NCI-H2227 (cell line): ENCODE measurements around the gene ECEL1.
"Not testable (repeated sequence)": the region's sequence is repeated elsewhere in the genome, so short reads cannot be mapped to it uniquely, and the experiment has no call there.

Experiments used
- DNase-seq: peaks from one replicate; lab custom pipeline; 2025; ENCODE audit not compliant: unreplicated experiment; lab: John Stamatoyannopoulos, UW

ECEL1 gene, protein sequence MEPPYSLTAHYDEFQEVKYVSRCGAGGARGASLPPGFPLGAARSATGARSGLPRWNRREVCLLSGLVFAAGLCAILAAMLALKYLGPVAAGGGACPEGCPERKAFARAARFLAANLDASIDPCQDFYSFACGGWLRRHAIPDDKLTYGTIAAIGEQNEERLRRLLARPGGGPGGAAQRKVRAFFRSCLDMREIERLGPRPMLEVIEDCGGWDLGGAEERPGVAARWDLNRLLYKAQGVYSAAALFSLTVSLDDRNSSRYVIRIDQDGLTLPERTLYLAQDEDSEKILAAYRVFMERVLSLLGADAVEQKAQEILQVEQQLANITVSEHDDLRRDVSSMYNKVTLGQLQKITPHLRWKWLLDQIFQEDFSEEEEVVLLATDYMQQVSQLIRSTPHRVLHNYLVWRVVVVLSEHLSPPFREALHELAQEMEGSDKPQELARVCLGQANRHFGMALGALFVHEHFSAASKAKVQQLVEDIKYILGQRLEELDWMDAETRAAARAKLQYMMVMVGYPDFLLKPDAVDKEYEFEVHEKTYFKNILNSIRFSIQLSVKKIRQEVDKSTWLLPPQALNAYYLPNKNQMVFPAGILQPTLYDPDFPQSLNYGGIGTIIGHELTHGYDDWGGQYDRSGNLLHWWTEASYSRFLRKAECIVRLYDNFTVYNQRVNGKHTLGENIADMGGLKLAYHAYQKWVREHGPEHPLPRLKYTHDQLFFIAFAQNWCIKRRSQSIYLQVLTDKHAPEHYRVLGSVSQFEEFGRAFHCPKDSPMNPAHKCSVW

DNA sequence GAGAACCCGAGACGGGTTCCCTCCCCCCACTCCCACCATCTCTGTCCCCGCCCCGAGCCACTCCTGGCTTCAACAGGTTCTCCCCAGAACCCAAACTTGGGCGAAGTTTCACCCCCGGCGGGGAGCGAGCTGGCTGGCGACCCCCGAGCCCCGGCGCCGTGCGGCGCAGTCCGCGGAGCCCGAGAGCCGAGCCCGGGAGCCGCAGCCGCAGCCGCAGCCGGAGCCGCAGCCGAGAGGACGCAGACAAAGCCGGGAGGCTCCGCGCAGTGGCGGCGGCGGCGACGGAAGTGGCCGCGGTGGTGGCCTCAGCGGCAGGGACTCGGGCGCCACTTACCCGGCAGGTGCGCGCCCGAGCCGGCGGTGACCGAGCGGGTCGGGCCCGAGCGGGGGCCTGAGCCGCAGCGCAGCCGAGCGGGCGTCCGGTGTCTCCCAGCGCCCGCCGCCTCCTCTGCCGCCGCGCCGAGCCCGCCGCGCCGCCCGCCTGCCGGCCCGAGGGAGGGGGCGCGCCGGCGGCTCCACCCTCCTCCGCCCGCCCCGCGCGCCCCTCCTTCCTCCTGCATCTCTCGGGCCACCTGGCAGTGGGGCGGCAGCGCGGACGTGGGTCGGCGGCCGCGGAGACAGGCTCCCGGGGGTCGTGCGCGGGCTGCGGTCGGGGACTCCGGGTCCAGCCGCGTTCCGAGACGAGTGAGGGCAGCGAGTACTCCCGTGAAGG lies at the start of gene ECEL1:
ECEL1 (minus strand) TSS at position 450 of the 712 bp plus-strand sequence. CDS start 1,181 bp downstream, outside the sequence.
- peak; percentile 54 for DNase-seq

DNA sequence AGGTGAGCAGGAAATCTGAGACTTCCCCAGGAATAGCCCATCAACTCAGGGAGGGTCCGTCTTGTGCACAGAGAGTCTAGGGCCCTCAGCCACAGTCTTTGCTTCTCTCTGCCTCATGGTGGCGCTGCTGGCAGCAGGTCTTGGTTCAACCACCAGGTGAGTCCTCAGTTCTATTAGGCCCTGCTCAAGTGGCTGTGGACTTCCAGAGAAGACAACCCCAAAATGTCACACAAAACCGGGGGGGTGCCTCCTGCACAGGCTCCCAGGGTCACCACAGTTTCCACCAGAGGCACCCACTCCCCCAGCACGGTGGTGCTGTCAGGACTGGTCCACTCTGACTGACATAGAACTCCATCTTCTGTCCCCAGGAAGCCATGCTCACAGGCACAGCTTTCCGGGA lies 49.4 kb upstream of the ECEL1 start:
- no peak for DNase-seq

DNA sequence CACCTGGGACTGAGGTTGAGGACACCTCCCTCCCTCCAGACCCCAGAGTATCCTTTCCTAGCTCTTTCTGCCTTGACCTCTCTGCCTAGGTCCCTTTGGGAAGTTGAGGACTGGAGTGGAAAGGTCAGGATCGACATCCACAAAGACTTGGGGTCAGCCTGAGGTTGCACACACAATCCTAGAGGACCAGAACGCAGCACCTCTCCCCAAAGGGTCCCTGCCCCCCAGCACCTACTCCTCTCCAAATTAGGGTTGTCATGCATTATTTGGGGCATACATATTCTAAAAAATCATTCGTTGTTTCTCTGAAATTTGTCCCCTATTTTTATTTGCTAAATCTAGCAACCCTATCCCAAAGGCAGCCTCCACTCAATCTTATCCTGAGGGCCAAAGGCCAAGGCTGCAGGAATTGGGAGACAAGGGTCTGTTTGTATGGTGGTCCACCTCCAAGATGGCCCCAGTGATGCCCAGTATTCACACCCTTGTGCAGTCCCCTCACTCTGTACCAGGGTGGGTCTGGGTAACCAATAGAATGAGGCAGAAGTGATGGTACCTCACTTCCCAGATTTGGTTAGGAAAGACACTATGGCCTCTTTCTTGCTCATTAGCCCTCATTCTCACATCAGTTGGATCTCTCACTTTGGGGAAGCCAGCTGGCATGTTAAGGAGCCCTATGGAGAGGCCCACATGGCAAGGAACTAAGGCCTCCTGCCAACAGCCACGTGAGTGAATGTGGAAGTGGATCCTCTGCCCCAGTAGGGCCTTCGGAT lies 48.3 kb upstream of the ECEL1 start:
- no peak for DNase-seq

DNA sequence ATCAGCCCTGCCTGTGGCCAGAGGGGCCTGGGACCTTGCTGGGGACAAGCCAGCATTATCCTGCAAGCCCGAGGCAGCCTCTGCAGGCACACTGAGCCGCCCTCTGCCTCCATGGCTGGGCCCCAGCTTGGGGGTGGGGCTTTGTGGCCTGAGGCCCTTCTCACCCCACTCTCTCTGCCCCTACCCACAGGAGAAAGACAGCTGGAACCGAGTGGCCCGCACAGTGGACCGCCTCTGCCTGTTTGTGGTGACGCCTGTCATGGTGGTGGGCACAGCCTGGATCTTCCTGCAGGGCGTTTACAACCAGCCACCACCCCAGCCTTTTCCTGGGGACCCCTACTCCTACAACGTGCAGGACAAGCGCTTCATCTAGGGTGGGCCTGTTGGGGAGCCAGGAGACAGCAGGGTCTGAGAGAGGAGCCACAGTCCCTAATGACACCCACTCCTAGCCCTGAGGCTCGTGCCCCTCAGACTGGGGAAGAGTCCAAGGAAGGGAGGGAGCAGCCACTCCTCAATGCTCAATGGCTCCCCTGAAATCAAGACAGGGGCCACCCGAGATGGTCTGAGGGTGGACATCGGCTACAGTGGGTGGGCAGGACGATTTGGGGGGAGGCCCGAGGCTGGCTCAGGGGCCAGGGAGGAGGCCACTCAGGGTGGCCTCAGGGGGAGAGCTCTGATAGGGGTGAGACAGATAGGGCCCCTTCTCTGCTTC lies 47.5 kb upstream of the ECEL1 start:
- no peak for DNase-seq

DNA sequence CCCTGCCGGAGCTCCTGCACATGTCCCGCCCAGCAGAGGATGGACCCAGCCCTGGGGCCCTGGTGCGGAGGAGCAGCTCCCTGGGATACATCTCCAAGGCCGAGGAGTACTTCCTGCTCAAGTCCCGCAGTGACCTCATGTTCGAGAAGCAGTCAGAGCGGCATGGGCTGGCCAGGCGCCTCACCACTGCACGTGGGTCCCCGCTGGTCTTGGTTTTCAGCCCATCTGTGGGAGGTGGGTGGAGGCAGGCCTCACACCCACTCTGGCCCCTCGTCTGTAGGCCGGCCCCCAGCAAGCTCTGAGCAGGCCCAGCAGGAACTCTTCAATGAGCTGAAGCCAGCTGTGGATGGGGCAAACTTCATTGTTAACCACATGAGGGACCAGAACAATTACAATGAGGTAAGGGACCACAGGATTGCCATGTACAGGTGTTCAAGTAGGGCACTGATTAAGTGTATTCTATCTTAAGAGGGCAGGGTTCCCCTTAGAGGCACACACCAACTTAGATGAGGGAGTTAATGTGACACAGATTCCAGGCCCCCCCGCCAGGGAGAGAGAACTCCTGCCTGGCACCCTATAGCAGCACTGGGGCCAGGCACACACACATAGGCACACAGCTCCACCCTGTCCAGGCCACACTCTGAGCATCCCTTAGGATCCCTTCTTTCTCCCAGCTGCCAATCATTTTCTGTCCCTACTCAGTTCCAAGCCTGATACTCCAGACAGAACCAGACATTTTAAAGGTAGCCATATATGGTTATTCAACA lies 46.5 kb upstream of the ECEL1 start:
- DNase-seq = no peak

DNA sequence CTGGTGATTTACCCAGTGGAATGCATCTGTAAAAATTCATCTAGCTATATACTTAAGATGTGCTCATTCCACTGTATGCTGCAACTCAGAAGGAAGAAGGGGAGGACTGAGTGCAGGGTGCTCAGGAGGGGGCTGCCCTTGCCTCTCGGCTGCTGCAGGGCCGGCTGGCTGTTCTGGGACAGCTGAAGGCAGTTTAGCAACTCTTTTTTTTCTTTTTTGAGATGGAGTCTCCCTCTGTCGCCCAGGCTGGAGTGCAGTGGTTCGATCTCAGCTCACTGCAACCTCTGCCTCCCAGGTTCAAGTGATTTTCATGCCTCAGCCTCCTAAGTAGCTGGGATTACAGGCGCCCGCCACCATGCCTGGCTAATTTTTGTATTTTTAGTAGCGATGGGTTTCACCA lies 45.2 kb upstream of the ECEL1 start:
- DNase-seq = not testable (repeated sequence)

DNA sequence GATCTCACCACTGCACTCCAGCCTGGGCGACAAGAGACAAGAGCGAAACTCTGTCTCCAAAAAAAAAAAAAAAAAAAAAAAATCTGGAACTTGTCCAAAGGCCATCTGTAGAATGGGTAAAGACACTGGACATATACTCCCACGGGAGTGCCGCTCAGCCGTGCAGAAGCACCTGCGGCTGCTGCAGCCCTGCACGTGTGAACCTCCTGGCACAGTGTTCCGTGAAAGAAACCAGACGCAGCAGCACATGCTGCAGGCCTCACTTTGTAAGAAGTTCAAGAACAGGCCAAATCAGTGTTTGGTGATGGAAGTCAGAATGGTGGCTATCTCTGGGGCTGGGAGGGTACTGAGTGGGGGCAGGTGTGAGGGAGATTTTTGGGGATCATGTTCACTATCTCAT lies 44.8 kb upstream of the ECEL1 start:
- no peak for DNase-seq

DNA sequence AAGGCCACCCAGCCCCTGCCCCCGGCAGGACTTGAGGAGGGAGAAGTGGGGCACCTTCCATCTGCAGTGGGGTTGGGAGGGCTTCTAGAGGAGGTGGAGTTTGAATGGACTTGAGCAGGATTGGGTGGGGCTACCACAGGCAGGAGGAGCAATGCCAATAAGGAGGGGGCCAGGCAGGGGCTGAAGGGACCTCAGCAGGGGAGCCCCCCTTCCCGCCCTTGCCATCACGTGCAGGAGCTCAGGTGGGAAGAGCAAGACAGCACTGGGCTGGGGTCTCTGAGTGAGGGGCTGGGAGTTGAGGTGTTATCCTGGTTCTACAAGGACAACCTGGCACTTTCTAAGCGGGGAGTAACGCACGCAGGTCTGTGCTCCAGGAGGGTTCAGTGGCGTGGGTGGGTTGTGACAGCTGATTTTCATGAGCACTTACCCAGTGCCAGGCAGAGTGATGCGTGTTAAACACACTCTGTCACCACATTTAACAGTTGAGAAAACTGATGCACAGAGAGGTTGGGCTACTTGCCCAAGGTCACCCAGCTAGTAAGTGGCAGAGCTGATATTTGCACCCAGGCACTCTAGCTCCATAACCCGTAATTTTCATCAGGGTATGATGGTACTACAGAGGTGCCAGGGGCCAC lies 43.1 kb upstream of the ECEL1 start:
- no peak for DNase-seq

DNA sequence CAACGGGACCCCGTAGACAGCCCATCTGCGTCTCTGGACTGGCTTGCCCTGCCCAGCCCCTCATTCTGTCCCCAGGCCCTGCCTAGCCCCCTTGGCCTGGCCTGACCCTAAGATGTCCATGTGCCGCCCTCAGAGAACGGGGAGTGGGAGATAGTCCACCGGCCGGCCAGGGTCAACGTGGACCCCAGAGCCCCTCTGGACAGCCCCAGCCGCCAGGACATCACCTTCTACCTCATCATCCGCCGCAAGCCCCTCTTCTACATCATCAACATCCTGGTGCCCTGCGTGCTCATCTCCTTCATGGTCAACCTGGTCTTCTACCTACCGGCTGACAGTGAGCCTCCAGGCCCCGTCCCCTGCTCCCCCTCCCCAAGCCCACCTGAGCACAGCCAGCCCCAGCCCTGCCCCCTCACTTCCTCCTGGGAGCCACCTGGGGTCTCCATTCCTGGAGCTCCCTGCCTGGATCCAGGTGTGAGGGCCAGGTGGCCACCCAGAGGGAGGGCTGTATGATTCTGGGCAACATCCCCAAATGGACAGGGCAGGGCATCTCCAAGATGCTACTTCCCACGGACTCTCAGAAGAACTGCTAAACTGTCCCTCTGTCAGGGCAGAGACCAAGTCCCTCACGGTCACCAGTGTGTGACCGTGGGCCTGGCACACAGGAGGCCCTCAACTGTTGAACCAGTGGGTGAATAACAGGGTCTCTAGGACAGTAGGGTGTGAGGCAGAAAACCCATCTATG lies 42.3 kb upstream of the ECEL1 start:
- DNase-seq = no peak

DNA sequence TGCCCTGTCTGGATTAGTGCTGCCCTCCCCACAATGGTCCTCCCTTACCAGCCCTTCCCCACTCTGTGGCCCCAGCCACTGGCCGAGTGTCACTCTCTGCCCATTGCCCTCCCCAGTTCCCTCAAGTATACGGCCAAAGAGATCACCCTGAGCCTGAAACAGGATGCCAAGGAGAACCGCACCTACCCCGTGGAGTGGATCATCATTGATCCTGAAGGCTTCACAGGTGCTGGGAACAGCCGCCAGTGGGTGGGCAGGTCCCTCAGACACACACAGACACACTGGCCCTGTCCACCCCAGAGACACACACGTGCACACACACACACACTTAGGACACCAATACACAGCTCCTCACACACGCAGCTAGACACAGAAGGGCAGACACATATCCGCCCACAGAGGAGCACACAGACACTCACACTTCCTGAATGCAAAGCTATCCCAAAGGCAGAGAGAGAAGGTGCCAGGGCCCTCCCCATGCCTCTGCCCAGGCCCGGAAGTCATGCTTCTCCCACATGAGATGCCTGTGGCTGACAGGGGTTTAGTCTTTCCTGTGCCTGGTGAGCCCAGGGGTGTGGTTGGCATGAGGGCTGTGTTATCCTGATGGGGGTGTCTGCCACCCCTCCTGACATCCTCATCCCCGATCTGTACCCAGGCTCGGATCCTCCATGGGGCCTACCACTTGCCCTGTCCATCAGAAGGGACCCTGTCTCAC lies 41.3 kb upstream of the ECEL1 start:
- no peak for DNase-seq

DNA sequence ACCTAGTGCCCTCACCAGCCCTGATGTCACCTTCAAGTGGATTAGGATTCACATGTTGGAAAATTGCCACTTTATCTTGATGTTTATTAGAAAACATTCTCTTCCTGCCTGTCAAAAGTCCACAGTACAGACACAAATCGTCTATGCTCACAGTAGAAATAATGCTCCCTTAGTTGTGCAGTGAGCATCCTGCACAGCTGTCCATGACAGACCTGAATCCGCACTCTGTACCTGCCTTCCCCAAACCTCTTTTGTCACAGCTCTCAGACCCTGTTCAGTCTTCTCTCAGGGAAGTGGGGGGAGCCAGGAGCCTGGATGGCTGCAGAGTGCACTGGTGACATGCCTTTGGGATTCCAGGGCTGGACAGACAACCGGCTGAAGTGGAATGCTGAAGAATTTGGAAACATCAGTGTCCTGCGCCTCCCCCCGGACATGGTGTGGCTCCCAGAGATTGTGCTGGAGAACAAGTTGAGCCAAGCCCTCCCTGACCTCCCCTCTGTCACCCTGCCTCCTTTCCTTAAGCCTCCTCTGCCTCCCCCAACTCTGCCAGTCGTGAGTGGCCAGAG lies 40.4 kb upstream of the ECEL1 start:
- no peak for DNase-seq

DNA sequence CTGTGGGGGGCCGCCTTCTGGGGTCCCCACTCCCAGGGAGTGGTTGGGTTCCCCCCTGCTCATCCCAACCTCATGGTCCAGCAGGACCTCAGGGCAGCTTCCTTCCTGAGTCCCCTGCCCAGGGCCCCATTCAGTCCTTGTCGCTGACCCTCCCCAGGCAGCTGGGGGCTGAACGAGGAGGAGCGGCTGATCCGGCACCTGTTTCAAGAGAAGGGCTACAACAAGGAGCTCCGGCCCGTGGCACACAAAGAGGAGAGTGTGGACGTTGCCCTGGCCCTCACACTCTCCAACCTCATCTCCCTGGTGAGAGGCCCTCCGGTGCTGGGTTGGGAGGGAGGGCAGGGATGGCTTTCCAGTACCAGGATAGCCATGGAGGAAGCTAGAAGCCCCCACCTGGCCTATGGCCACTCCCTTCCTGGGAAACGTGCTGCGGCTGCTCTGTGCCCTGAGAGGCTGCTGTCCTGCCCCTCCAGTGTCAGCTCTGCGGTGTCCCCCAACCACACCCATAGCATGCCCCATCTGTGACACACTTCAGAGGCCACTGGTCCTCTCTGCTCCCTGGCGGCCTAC lies 38.8 kb upstream of the ECEL1 start:
- DNase-seq = no peak

DNA sequence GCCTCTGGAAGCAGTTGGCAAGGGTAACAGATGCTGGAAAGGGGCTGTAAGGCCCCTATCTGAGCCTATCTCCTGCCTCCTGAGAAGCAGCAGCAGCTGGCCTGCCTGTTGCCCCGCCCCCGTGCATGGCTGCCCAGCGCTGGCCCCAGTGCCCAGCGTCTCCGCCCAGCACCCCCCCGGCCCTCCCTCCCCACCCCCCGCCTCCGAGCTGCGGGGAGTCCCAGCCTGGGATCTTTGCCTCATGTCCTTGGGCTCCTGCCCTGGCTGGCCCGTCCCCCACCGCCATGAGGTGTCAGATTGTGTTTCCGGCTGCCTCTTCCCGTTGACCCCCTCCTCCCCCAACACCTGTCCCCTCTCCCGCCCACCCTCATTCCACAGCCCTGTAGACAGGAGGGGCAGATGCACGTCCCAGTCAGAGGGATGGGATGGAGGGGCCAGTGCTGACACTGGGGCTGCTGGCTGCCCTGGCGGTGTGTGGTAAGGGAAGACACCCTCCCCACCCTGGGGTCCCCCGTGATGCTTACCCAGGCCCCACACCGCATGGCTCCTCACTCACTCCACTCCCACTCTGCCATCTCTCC lies 38.2 kb upstream of the ECEL1 start, which contains the start of gene CHRND:
CHRND (plus strand) TSS at position 370 of the 581 bp plus-strand sequence; CDS start at position 426, 56 bp downstream.
- DNase-seq = peak; percentile 67

DNA sequence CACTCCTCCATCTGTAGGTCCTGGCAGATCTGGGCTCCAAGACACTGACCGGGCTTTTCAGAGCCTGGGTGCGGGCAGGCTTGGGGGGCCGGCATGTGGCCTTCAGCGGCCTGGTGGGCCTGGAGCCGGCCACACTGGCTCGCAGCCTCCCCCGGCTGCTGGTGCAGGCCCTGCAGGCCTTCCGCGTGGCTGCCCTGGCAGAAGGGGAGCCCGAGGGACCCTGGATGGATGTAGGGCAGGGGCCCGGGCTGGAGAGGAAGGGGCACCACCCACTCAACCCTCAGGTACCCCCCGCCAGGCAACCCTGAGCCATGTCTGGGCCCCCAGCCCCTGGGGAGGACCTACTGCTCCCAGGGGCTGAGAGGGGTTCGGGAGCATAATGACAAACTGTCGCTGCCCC lies 37.6 kb upstream of the ECEL1 start:
- DNase-seq = no peak

DNA sequence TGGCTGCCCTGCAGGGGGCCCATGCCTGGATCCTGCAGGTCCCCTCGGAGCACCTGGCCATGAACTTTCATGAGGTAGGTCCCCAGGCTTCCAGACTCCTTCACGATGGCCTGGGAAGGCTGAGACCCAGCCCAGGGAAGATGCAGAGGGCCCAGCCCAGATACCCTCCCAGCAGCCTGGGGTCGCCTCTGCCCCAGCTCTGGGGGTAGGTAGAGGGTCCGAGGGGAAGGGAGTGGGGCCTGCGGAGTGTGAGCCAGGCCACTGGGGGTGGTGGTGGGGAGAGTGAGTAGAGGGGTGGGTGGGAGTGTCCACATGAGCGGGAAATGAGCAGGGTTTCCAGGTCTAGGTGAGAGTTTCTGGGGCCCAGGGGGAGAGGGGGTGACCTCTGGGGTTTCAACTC lies 37.1 kb upstream of the ECEL1 start:
- DNase-seq = no peak
